Left ventricle myocardium inferior (tissue), 1 donor: Measurements from ENCODE around the gene USP22. TPM values are rescaled to one million over a fixed set of nuclear protein-coding genes. Genes with fewer than 3 reads are reported as not detected.

Experiments used
- DNase-seq: peaks from one replicate; pipeline ENCODE4 v3.0.0-alpha.2; 2020
- H3K27ac ChIP-seq: fragments of 200-600 bp; replicated peaks from 2 replicates; pipeline ENCODE4 v1.8.0; 2021
- H3K27me3 ChIP-seq: fragments of 200-600 bp; 2 replicates; pipeline ENCODE4 v1.8.0; 2021; ENCODE audit warnings: low read depth
- H3K36me3 ChIP-seq: fragments of 200-600 bp; 2 replicates; pipeline ENCODE4 v1.8.0; 2021
- H3K4me1 ChIP-seq: fragments of 200-600 bp; 2 replicates; pipeline ENCODE4 v1.8.0; 2021
- H3K4me3 ChIP-seq: fragments of 200-600 bp; 2 replicates; pipeline ENCODE4 v1.8.0; 2021; ENCODE audit warnings: mild to moderate bottlenecking, moderate library complexity
- H3K9me3 ChIP-seq: fragments of 200-600 bp; replicated peaks from 2 replicates; pipeline ENCODE4 v1.8.0; 2021
- CTCF ChIP-seq: fragments of 200-600 bp; IDR thresholded peaks from 2 replicates; pipeline ENCODE4 v1.8.0; 2021; ENCODE audit warnings: antibody characterized with exemption, mild to moderate bottlenecking, borderline replicate concordance
- intact Hi-C: fragments of 100-400 bp; cut with micrococcal nuclease; formaldehyde crosslinking; loops from one replicate; pipeline ENCODE4 v1.11.0; 2022
- total RNA-seq: library from RNA; stranded (reverse); fragmentation: NEBNext Ultra II Directional; extraction: Animal tissue kit (Norgen Biotek cat#: 25700); gene quantifications from one replicate; pipeline ENCODE4 v1.2.1, GENCODE V29; 2021
- donor health status: DM: no; HTN: yes; CAD: no; lungs with severe emphysema.

The USP22 gene
- total RNA-seq, 1 donor from 2014 or later: 159 TPM

GRCh38 chr17:20987511-20987910, 55.3 kb downstream of the USP22 start:
- intact Hi-C loops: no loop called here
- Histone ChIP-seq H3K27ac (no peak overlapping the region), H3K36me3 (no peaks in the 10 kb centered on the region), H3K4me1 (peaks cover under 1% of the 10 kb centered on the region), H3K4me3 (no peak overlapping the region), H3K9me3 (no peaks in the 10 kb centered on the region), H3K27me3 (no peaks in the 10 kb centered on the region)
- DNase-seq: no peak
- no peak for TF ChIP-seq CTCF

GRCh38 chr17:20986767-20987510, 55.9 kb downstream of the USP22 start:
- Histone ChIP-seq H3K27me3 (no peaks in the 10 kb centered on the region), H3K4me3 (no peak overlapping the region), H3K27ac (no peak overlapping the region), H3K9me3 (no peaks in the 10 kb centered on the region), H3K4me1 (no peaks in the 10 kb centered on the region), H3K36me3 (no peaks in the 10 kb centered on the region)
- intact Hi-C loops: no loop called here
- no peak for TF ChIP-seq CTCF
- DNase-seq: no peak

- intact Hi-C loops: no loop called here
- TF ChIP-seq CTCF: no peak
These were observed 59.5 kb downstream of the USP22 start for GRCh38 chr17:20983359-20983637.

GRCh38 chr17:20982589-20983358, 60.0 kb downstream of the USP22 start:
- intact Hi-C loops: no loop called here
- Histone ChIP-seq H3K27ac (no peak overlapping the region), H3K9me3 (no peaks in the 10 kb centered on the region), H3K27me3 (peaks cover 26% of the 10 kb centered on the region), H3K36me3 (no peaks in the 10 kb centered on the region), H3K4me1 (no peaks in the 10 kb centered on the region), H3K4me3 (no peak overlapping the region)
- no peak for DNase-seq
- no peak for TF ChIP-seq CTCF

More at GRCh38 chr17:20983359-20983637, 59.5 kb downstream of the USP22 start:
- H3K4me1 ChIP-seq: no peaks in the 10 kb centered on the region
- H3K27me3 ChIP-seq: peaks cover 26% of the 10 kb centered on the region
- DNase-seq: no peak
- H3K36me3 ChIP-seq: no peaks in the 10 kb centered on the region
- H3K9me3 ChIP-seq: no peaks in the 10 kb centered on the region
- no peak overlapping the region for H3K27ac ChIP-seq
- no peak overlapping the region for H3K4me3 ChIP-seq

- H3K4me1 ChIP-seq: no peaks in the 10 kb centered on the region
- no peak for TF ChIP-seq CTCF
- H3K9me3 ChIP-seq: no peaks in the 10 kb centered on the region
- no peak overlapping the region for H3K4me3 ChIP-seq
- no peak overlapping the region for H3K27ac ChIP-seq
- intact Hi-C loops: no loop called here
- no peak for DNase-seq
- peaks cover 35% of the 10 kb centered on the region for H3K27me3 ChIP-seq
- H3K36me3 ChIP-seq: no peaks in the 10 kb centered on the region
These were observed 61.5 kb downstream of the USP22 start for GRCh38 chr17:20981046-20981920.
